ENCODE results near the gene PCNX3.

DNA sequence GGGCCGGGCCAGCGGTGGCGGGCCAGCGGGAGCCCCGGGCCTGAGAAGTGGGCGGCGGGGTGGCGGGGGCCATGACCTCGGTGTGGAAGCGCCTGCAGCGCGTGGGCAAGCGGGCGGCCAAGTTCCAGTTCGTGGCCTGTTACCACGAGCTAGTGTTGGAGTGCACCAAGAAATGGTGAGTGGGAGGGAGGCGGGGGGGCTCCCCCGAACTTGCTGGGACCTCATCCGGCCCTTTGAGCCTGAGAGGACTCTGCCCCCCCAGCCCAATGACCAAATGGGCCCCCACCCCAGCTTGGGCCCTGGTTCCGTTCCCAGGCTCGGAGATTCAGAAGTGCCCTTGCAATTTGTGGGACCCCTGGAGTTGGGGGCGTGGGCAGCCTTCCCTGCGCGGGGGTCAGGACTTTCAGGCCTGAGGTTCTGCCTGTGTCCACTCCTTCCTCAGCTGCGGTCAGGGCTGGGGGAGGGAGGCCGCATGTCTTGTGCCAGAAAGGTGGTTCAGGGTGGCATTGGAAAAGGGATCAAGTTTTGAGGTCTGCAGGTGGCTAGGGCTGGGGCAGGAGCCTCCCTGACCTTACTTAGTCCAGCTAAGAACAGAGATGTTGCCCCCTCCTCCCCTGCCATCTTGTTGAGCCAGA is 39.2 kb upstream of the PCNX3 start:
- TF ChIP-seq, protein P1, sequence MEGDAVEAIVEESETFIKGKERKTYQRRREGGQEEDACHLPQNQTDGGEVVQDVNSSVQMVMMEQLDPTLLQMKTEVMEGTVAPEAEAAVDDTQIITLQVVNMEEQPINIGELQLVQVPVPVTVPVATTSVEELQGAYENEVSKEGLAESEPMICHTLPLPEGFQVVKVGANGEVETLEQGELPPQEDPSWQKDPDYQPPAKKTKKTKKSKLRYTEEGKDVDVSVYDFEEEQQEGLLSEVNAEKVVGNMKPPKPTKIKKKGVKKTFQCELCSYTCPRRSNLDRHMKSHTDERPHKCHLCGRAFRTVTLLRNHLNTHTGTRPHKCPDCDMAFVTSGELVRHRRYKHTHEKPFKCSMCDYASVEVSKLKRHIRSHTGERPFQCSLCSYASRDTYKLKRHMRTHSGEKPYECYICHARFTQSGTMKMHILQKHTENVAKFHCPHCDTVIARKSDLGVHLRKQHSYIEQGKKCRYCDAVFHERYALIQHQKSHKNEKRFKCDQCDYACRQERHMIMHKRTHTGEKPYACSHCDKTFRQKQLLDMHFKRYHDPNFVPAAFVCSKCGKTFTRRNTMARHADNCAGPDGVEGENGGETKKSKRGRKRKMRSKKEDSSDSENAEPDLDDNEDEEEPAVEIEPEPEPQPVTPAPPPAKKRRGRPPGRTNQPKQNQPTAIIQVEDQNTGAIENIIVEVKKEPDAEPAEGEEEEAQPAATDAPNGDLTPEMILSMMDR (IDR thresholded peaks at IDR 0.05): no peak
- TF ChIP-seq POLR2AphosphoS5 (IDR thresholded peaks at IDR 0.05; ENCODE audit: low read depth, low read length) (no peak), SIN3A (IDR thresholded peaks at IDR 0.05; ENCODE audit: borderline replicate concordance, insufficient read depth, low read depth, low read length) (no peak)
- TF ChIP-seq, protein P2, sequence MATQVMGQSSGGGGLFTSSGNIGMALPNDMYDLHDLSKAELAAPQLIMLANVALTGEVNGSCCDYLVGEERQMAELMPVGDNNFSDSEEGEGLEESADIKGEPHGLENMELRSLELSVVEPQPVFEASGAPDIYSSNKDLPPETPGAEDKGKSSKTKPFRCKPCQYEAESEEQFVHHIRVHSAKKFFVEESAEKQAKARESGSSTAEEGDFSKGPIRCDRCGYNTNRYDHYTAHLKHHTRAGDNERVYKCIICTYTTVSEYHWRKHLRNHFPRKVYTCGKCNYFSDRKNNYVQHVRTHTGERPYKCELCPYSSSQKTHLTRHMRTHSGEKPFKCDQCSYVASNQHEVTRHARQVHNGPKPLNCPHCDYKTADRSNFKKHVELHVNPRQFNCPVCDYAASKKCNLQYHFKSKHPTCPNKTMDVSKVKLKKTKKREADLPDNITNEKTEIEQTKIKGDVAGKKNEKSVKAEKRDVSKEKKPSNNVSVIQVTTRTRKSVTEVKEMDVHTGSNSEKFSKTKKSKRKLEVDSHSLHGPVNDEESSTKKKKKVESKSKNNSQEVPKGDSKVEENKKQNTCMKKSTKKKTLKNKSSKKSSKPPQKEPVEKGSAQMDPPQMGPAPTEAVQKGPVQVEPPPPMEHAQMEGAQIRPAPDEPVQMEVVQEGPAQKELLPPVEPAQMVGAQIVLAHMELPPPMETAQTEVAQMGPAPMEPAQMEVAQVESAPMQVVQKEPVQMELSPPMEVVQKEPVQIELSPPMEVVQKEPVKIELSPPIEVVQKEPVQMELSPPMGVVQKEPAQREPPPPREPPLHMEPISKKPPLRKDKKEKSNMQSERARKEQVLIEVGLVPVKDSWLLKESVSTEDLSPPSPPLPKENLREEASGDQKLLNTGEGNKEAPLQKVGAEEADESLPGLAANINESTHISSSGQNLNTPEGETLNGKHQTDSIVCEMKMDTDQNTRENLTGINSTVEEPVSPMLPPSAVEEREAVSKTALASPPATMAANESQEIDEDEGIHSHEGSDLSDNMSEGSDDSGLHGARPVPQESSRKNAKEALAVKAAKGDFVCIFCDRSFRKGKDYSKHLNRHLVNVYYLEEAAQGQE (IDR thresholded peaks at IDR 0.05; ENCODE audit: insufficient read depth in 1 of 2, low read depth in 2 of 2, low read length in 1 of 2): no peak

All from Panc1 (cell line).